Bronchial epithelial cell (primary cell): ENCODE data around the gene MTMR12. TPM values are rescaled to one million over a fixed set of nuclear protein-coding genes. Genes with fewer than 3 reads are reported as not detected.

Experiments
- DNase-seq: peaks from one replicate; pipeline ENCODE4 v3.0.0-alpha.2; 2010; ENCODE audit warnings: low read depth
- FAIRE-seq: peaks from 2 replicates; lab custom pipeline; 2011; peaks lifted over from hg19 to GRCh38; lab: Jason Lieb, UNC
- H3K27me3 ChIP-seq: 2 replicates; pipeline ENCODE4 v1.5.1; 2011; ENCODE audit warnings: low read length; ENCODE audit not compliant: control insufficient read depth, insufficient read depth
- H3K36me3 ChIP-seq: 2 replicates; pipeline ENCODE4 v1.5.1; 2011; ENCODE audit warnings: low read length; ENCODE audit not compliant: control insufficient read depth, insufficient read depth
- H3K4me3 ChIP-seq: 2 replicates; pipeline ENCODE4 v1.5.1; 2011; ENCODE audit warnings: mild to moderate bottlenecking, low read depth, low read length, control low read depth
- total RNA-seq: library from RNA; depleted of rRNA; stranded (reverse); fragments of >200 nt; gene quantifications from 2 replicates; pipeline ENCODE4 v1.2.1, GENCODE V29; 2014
- TF ChIP-seq, protein P1 (sequence below): IDR thresholded peaks from 2 replicates; pipeline ENCODE4 v1.5.1; 2011; ENCODE audit warnings: mild to moderate bottlenecking, moderate library complexity, low read length, control low read depth, inconsistent platforms; ENCODE audit not compliant: insufficient read depth, severe bottlenecking

Gene MTMR12
- total RNA-seq, 1 donor from 2014 or later, result 15.8 TPM

DNA sequence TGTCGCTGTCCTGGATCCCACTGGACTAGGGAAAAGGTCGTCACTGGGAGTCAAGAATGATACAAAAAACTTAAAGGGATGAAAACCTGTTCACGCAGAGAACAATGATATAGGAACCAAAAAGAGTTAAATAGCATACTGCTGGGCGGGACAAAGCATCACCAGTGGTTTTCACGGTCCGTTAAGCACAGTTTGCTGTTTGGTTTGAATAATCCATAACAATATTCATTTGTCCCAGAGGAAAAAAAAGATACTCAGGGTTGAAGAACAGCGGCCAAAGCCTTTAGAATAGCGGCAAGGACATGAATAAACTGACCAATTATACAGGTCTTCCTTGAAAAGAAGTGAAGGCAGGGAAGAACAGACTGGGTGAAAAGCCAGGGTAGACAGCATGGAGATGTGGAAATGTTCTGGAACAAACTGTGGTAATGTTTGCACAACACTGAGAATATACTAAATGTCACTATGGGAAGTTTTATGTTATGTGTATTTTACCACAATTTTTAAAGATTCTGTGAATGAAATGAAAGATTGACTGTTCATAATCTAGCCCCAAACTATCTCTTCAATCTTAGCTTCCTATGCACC lies 60.8 kb downstream of the MTMR12 start:
- Histone ChIP-seq H3K36me3 (peaks cover 8% of the 10 kb centered on the region), H3K27me3 (no peaks in the 10 kb centered on the region), H3K4me3 (no peak overlapping the region)
- no peak for FAIRE-seq
- no peak for DNase-seq
- TF ChIP-seq, protein P1, sequence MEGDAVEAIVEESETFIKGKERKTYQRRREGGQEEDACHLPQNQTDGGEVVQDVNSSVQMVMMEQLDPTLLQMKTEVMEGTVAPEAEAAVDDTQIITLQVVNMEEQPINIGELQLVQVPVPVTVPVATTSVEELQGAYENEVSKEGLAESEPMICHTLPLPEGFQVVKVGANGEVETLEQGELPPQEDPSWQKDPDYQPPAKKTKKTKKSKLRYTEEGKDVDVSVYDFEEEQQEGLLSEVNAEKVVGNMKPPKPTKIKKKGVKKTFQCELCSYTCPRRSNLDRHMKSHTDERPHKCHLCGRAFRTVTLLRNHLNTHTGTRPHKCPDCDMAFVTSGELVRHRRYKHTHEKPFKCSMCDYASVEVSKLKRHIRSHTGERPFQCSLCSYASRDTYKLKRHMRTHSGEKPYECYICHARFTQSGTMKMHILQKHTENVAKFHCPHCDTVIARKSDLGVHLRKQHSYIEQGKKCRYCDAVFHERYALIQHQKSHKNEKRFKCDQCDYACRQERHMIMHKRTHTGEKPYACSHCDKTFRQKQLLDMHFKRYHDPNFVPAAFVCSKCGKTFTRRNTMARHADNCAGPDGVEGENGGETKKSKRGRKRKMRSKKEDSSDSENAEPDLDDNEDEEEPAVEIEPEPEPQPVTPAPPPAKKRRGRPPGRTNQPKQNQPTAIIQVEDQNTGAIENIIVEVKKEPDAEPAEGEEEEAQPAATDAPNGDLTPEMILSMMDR, result no peak

DNA sequence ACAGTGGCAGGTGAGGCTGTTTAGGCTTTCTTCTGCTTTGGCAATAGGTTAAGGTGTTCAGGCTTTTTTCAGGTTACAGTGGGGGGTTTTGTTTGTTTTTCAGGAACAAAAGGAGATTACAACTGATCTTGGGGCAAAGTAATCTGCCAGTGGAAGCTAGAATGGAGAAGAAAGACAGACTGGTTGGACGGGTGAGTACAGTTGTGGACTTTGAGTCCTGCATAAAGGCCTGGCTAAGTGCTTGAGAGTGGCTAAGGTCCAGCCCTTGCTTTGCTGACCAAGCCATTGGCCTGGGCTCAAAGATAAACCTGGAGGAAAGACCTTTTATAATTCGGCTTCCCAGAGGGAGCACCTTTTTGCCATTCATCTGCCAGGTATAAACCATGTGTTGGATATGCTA lies 63.1 kb downstream of the MTMR12 start:
- H3K4me3 ChIP-seq, result no peak overlapping the region
- H3K27me3 ChIP-seq, result no peaks in the 10 kb centered on the region
- FAIRE-seq, result no peak
- no peak for DNase-seq
- peaks cover 6% of the 10 kb centered on the region for H3K36me3 ChIP-seq
- TF ChIP-seq, protein P1, result no peak

DNA sequence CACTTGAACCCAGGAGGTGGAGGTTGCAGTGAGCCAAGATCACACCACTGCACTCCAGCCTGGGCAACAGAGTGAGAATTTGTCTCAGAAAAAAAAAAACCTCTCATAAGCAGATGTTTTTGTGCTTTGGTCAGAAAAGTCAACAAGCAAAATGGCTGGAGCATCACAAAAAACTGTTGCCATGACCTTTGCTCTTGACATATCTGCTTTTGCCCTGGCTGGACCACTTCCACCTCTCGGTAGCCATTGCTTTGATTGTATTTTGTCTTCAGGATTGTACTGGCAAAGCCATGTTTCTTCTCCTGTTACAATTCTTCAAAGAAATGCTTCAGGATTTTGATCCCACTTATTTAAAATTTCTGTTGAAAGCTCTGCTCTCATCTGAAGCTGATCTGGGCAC lies 67.0 kb downstream of the MTMR12 start:
- TF ChIP-seq, protein P1, result no peak
- no peaks in the 10 kb centered on the region for H3K27me3 ChIP-seq
- no peak for FAIRE-seq
- H3K36me3 ChIP-seq, result peaks cover 8% of the 10 kb centered on the region
- H3K4me3 ChIP-seq, result no peak overlapping the region
- no peak for DNase-seq

DNA sequence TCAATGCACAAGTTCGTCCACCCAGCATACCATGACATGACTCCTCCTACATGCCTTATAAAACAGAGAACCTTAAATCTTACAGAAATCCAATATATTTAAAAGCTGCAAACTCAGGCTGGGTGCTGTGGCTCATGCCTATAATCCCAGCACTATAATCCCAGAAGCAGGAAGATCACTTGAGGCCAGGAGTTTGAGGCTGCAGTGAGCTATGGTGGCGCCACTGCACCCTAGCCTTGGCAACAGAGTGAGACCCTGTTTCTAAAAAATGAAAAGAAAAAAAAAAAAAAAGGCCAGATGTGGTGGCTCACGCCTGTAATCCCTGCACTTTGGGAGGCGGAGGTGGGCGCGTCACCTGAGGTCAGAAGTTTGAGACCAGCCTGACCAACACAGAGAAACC lies 68.7 kb downstream of the MTMR12 start:
- DNase-seq (no peak), FAIRE-seq (no peak)
- peaks cover 8% of the 10 kb centered on the region for H3K36me3 ChIP-seq
- H3K4me3 ChIP-seq, result no peak overlapping the region
- no peaks in the 10 kb centered on the region for H3K27me3 ChIP-seq
- TF ChIP-seq, protein P1, result no peak

DNA sequence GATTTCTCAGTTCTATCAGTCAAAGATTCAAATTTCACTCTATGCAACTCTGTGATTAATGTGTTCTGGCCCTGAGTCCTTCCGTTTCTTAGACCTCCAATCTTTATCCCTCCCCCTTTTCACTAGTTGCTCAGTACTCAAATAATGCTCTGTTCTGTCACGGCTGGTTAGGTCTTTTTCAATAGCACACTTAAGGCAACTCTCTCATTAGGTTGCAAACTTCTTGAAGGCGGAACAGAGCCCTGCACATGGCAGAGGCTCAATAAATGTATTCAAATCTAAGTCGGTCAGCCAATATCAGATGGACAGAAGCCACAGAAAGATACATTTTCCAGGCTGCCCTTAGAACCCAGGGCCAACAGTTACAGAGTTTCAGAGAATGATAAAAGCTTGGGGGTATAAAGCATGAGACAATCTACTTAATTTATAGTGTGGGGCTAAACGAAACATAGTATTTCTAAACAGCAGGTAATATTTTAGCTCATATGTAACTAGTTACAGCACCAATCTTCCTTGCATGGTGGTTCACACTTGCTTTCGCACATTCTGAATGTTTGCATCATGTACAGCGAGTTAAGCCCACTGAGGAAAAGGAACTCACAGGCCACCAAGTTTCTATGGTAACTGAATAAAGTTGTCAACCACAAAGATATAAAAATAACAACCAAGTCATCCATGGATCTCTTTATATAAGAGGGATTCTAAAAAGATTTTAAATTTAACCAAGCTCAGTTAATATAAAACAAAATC lies 71.5 kb downstream of the MTMR12 start:
- no peaks in the 10 kb centered on the region for H3K27me3 ChIP-seq
- no peak overlapping the region for H3K4me3 ChIP-seq
- FAIRE-seq (no peak), DNase-seq (no peak)
- H3K36me3 ChIP-seq, result peaks cover 5% of the 10 kb centered on the region
- TF ChIP-seq, protein P1, result no peak
